WERI-Rb-1 (cell line): ENCODE measurements around the gene AOC1.
A peak's percentile ranks its signal among the peaks of the same experiment; 100 is the strongest.

Experiments
- DNase-seq: peaks from one replicate; pipeline ENCODE4 v3.0.0-alpha.2; 2020
- H3K27ac ChIP-seq: fragments of 250-450 bp; sonication (Bioruptor Pico); 2 replicates; pipeline ENCODE4 v1.5.1; 2020; ENCODE audit warnings: mild to moderate bottlenecking, moderate library complexity
- H3K27me3 ChIP-seq: fragments of 250-450 bp; sonication (Bioruptor Pico); 2 replicates; pipeline ENCODE4 v1.5.1; 2021; ENCODE audit warnings: mild to moderate bottlenecking, low read depth, moderate library complexity; ENCODE audit not compliant: insufficient read depth, severe bottlenecking
- H3K36me3 ChIP-seq: fragments of 250-450 bp; sonication (Bioruptor Pico); 2 replicates; pipeline ENCODE4 v1.5.1; 2020; ENCODE audit warnings: mild to moderate bottlenecking, moderate library complexity
- H3K4me3 ChIP-seq: 2 replicates; pipeline ENCODE4 v1.5.1; 2011; ENCODE audit warnings: low read depth, mild to moderate bottlenecking, control low read depth, low read length
- H3K9me3 ChIP-seq: fragments of 250-450 bp; sonication (Bioruptor Pico); 2 replicates; pipeline ENCODE4 v1.5.1; 2021; ENCODE audit warnings: mild to moderate bottlenecking, moderate library complexity; ENCODE audit not compliant: severe bottlenecking
- CTCF ChIP-seq: IDR thresholded peaks from 2 replicates; pipeline ENCODE4 v1.5.1; 2011; ENCODE audit warnings: low read depth, mild to moderate bottlenecking, control low read depth, inconsistent platforms, low read length

Gene AOC1

GRCh38 chr7:150869467-150869866, 17.1 kb downstream of the AOC1 start:
- H3K27ac ChIP-seq, result no peak overlapping the region
- H3K9me3 ChIP-seq, result no peaks in the 10 kb centered on the region
- TF ChIP-seq CTCF, result no peak
- no peaks in the 10 kb centered on the region for H3K36me3 ChIP-seq
- DNase-seq, result no peak
- no peak overlapping the region for H3K4me3 ChIP-seq
- no peaks in the 10 kb centered on the region for H3K27me3 ChIP-seq

- Histone ChIP-seq H3K9me3 (no peaks in the 10 kb centered on the region), H3K36me3 (no peaks in the 10 kb centered on the region), H3K27ac (no peak overlapping the region), H3K4me3 (no peak overlapping the region), H3K27me3 (no peaks in the 10 kb centered on the region)
- no peak for TF ChIP-seq CTCF
- DNase-seq, result no peak
Measured at GRCh38 chr7:150871601-150872000, 19.3 kb downstream of the AOC1 start.

GRCh38 chr7:150874401-150875198, 22.3 kb downstream of the AOC1 start:
- Histone ChIP-seq H3K36me3 (no peaks in the 10 kb centered on the region), H3K27me3 (no peaks in the 10 kb centered on the region), H3K4me3 (no peak overlapping the region), H3K27ac (no peak overlapping the region), H3K9me3 (no peaks in the 10 kb centered on the region)
- TF ChIP-seq CTCF, result no peak
- DNase-seq, result no peak

GRCh38 chr7:150875791-150876190, 23.5 kb downstream of the AOC1 start:
- no peaks in the 10 kb centered on the region for H3K27me3 ChIP-seq

GRCh38 chr7:150876817-150877526, 24.7 kb downstream of the AOC1 start:
- Histone ChIP-seq H3K4me3 (peak overlapping the region; percentile 33), H3K27ac (peak overlapping the region; percentile 75), H3K27me3 (no peaks in the 10 kb centered on the region), H3K36me3 (no peaks in the 10 kb centered on the region), H3K9me3 (no peaks in the 10 kb centered on the region)
- TF ChIP-seq CTCF, result peak; percentile 69
- DNase-seq, result peak; percentile 84

More at GRCh38 chr7:150875791-150876190, 23.5 kb downstream of the AOC1 start:
- no peak overlapping the region for H3K4me3 ChIP-seq
- DNase-seq, result no peak
- no peak overlapping the region for H3K27ac ChIP-seq
- H3K36me3 ChIP-seq, result no peaks in the 10 kb centered on the region
- no peaks in the 10 kb centered on the region for H3K9me3 ChIP-seq
- peak; percentile 35; the same call in 1 of the 2 replicates for TF ChIP-seq CTCF
